DLD1 (cell line): ENCODE data around the gene FAN1.

ENCODE experiments used
- in situ Hi-C: cut with HindIII; loops from 2 replicates; pipeline ENCODE4 v1.10.0; 2017; ENCODE audit warnings: low sequenced_read_pairs

Gene FAN1

DNA sequence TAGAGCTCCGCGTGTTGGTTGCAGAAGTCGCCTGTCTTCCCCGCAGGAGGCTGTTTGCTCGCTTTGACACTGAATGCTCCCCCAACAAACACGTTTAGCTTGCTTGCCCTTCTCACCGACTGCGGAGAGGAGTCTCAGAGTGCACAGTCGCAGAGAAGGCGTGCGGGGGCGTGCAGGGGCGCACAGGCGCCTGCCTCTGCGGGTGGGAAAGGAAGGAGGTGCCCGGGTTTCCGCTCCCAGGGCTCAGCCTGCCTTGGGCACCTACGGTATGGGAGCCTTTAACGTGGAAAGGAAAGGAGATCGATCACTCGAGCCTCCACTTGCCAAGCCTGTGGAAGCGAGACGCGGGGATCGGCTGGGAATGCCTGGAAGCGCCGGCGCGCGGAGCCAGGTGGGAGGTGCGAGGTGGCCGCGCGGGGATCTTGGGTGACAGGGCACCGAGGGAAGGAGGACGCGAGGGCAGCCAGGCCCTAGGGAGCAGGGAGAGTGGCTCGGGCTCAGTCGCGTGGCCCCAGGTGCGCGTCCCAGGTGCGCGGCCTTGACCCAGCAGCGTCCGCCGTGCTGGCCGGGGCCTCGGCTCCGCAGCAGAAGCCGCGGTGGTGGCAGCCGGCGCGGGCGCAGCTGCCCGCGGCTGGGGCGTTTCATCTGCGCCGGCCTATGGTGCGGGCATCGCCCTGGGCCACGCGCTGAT lies at the start of gene FAN1:
TSS of gene FAN1 (plus strand) at position 419 of the 691 bp plus-strand sequence. CDS start 749 bp downstream, outside the sequence.
- in situ Hi-C loops: no loop called here

DNA sequence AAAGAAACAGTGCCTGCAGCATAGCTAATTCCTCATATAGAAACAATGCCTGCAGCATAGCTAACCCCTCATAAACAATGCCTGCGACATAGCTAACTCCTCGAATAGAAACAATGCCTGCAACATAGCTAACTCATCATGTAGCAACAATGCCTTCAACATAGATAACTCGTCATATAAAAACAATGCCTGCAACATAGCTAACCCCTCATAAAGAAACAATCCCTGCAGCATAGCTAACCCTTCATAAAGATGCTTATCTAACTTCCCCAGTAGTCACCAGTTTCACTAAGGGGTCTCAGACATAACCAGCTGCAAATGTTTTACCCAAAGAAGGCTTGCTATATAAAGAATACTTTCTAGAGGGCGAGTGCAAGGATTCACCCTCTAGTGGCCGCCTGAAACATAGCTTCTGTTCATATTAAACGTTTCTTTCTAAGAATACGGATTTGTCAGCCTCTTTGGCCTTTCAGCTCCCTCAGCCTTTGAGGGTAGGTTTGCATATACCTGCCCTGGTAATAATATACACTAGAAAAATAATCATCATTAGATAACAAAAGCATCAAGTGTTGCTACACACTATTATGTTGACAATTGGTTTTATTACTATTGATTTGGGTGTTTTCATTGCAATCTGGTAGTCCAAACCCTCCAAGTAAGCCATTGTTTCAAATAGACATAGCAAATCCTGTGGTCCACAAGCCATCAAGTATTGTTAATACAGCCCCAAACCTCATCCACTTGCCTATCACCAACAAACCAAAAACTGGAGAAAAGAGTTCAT lies 44.4 kb upstream of the FAN1 start:
- in situ Hi-C loops: no loop called here

DNA sequence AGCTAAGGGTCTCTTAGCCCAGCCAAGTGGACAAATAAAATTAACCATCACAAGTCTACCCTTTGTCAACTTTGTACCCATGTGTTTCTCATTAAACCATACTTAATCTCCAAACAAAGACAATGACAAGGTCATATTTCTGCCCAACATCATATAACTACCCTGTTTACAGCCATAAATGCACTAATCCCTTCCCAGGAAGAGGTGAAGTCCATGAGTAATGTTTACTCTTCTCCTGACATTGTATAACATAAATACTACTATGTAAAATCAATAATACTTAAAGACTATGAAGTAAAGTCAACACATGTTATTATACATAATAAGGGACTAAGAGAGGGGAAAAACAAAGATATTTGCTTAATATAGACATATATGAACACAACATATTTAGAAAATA lies 38.5 kb upstream of the FAN1 start:
- in situ Hi-C loops: no loop called here

DNA sequence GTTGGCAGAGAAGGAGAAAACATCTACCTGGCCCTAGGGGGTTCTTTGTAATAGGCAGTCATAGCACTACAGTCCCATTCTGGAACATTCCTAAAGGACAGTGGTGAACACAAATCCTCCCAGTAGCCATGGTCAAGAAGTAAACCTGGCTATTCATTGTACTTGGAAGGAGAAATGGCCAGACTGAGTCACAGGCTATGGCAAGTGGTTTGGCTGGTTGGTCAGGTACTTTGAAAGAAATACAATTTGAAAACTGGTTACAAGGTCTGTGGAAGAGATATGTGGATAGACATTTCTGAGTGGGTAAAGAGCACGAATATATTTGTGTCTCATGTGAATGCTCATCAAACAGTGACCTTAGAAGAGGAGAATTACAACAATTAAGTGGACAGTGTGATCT lies 33.0 kb upstream of the FAN1 start:
- in situ Hi-C loops: no loop called here

DNA sequence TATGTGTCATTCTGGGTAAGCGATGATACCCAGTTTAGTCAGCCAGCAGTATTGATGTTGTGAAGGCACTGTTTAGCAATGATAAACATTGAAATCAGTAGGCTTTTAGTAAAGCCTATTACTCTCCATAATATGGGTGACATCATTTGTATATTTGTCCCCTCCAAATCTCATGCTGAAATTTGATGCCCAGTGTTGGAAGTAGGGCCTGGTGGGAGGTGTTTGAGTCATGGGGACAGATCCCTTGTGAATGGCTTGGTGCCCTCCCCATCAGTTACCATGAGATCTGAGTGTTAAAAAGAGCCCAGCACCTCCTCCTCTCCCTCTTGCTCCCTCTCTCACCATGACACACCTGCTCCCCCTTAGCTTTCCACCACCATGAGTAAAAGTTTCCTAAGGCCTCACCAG lies 31.4 kb upstream of the FAN1 start:
- in situ Hi-C loops: no loop called here

DNA sequence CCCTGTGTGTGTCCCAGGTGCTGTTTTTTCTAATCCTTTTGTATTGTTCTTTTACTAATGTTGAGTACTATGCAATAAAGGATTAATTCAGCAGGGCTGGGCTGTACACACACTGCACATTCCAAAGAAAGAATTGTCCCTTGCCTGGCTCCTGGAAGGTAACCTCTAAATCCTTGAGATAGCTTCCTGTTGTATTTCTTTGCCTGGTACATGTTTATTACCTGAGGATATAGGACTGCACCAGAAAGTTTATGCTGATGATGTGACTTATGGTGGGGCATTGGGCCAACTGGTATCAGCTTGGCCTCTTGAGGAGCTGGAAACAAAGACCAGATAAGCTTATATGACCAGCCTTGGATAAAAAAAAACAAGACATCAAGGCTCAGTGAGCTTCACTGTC lies 26.6 kb upstream of the FAN1 start:
- in situ Hi-C loops: loop anchor here (25.0 kb wide), 2 partner anchors 335 to 485 kb away; no protein-coding TSS in a partner anchor

DNA sequence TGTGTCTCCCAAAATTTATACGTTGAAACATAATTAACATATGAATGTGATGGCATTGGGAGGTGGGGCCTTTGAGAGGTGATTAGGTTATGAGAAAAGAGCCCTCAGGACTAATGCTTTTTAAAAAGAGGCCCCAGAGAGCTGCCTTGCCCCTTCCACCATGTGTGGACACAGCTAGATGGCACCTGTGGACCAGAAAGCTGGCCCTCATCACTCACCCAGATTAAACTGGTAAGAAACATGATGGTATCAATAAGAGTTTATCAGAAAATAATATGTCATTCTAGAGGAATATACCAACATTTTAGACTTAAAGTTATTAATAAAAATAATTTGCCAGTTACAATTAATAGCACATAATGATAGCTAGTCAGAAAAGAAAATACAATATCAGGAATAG lies 25.2 kb upstream of the FAN1 start:
- in situ Hi-C loops: loop anchor here (25.0 kb wide), 2 partner anchors 334 to 484 kb away; no protein-coding TSS in a partner anchor

DNA sequence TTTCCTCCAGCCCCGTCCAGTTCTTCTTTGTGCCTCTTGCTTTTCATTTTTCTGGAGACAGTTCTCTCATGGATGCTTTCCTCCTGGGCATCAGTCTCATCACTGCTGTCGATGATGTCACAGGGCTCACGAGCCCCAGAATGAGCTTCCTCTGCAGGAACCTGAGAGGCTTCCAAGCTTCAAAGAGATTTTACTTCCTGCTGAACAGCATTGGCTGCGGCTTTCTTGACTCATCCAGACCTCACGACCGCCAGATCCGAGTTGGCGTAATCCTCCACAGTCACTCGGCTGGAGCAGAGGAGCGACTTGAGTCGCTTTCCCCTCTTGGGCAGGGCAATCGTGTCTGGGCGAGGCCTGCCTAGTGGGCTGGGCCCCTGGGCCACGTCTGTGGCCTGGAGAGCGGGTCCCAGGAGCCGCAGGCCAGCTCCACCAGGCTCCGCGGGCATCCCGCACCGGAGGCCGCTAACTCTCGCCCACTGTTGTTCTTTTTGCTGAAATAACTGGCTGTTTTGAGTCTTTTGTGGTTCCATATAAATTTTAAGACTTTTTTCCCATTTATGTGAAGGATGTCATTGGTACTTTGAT lies 20.8 kb upstream of the FAN1 start:
- in situ Hi-C loops: loop anchor here (10.0 to 25.0 kb wide), 3 partner anchors 222 to 479 kb away; partner anchors contain the start of gene TRPM1

DNA sequence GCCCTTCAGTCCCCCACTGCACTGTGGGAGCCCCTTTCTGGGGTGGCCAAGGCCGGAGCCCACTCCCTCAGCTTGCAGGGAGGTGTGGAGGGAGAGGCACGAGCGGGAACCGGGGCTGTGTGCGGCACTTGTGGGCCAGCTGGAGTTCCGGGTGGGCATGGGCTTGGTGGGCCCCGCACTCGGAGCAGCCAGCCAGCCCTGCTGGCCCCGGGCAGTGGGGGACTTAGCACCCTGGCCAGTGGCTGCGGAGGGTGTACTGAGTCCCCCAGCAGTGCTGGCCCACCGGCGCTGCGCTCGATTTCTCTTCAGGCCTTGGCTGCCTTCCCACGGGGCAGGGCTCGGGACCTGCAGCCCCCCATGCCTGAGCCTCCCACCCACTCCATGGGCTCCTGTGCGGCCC lies 20.0 kb upstream of the FAN1 start:
- in situ Hi-C loops: loop anchor here (10.0 to 25.0 kb wide), 3 partner anchors 221 to 479 kb away; partner anchors contain the start of gene TRPM1

DNA sequence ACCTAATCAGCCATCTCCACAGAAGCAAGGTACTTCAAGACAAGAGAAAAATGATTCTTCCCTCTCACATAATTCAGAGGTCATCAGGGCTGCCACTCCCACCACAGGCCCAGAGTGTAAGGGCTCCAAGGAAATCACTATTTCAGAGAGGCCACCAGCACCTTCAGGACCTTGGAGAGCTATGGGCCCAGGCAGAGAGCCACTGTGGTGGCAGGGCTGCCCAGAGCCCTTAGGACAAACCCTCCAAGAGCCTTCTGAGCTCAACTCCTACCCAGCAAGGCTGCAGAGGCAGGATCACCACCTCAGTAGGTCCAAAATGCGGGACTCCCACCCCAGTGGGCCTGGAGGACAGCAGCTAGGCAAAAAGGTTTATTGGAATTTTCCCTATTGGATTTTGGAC lies 17.9 kb upstream of the FAN1 start:
- in situ Hi-C loops: loop anchor here (10.0 to 25.0 kb wide), 3 partner anchors 219 to 476 kb away; partner anchors contain the start of gene TRPM1

DNA sequence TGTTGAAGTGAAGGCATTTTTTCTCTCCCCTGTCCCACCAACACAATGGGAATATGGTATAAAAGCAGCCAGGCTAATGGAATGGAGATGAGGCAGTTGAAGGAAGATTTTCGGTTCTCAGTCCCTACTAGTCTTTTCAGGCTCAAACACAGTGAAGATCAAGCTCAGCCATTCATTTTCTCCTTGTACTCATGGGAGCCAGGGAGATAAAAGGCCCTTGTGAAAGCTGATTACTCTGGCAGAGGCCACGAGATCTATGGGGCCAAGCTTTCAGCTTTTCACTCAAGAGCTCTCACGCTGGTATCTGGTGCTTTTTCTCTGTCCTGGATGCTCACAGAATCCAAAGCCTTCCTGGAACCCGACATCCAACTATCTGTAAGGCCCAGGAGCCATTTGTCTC lies 14.5 kb upstream of the FAN1 start:
- in situ Hi-C loops: loop anchor here (10.0 to 25.0 kb wide), 3 partner anchors 216 to 473 kb away; partner anchors contain the start of gene TRPM1

DNA sequence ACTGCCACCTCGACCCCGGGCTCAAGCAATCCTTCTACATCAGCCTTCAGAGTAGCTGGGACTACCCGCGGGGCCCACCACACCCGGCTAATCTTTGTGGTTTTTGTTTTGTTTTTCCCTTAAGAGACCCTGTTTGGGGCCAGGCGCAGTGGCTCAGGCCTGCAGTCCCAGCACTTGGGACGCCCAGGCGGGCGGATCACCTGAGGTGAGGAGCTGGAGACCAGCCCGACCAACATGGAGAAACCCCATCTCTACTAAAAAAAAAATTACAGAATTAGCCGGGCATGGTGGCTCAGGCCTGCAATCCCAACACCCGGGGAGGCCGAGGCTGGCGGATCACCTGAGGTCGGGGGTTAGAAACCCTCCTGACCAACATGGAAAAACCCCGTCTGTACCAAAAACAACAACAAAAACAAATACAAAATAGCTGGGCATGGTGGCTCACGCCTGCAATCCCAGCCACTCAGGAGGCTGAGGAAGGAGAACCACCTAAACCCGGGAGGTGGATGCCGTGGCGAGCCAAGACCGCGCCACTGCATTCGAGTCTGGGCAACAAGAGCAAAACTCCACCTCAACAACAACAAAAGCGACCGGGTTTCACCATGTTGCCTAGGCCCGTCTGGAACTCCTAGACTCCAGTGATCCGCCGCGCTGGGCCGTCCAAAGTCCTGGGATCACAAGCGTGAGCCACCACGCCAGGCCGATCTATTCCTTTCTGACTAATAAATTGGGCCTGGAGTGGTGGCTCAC lies 8.1 kb upstream of the FAN1 start:
- in situ Hi-C loops: loop anchor here (25.0 kb wide), 2 partner anchors 317 to 467 kb away; no protein-coding TSS in a partner anchor

DNA sequence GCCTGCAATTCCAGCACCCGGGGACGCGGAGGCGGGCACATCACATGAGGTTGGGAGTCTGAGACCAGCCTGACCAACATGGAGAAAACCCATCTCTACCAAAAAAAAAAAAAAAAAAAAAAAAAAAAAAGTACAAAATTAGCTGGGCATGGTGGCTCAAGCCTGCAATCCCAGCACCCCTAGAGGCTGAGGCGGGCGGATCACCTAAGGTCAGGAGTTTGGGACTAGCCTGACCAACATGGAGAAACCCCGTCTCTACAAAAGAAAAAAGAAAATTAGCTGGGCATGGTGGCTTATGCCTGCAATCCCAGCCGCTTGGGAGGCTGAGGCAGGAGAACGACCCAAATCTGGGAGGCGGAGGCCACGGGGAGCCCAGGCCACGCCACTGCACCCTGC lies 7.5 kb upstream of the FAN1 start:
- in situ Hi-C loops: loop anchor here (25.0 kb wide), 2 partner anchors 316 to 466 kb away; no protein-coding TSS in a partner anchor

DNA sequence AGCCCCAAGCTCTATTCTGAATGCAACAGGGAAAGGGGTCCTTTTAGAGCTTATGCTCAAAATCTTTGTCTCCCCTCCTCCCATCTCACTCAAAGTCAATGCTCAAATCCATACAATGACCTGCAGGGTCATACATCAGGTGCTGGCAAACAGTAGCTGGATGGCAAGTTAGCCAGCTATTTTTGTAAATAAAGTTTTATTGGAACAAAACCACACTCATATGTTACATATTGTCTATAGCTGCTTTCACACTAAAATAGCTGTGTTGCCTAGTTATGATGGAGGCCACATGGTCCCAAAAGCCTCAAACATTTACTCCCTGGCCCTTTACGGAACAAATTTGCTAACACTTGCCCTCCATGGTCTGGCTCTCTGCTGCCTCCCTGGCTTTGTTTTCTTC lies 1.8 kb upstream of the FAN1 start:
- in situ Hi-C loops: no loop called here

DNA sequence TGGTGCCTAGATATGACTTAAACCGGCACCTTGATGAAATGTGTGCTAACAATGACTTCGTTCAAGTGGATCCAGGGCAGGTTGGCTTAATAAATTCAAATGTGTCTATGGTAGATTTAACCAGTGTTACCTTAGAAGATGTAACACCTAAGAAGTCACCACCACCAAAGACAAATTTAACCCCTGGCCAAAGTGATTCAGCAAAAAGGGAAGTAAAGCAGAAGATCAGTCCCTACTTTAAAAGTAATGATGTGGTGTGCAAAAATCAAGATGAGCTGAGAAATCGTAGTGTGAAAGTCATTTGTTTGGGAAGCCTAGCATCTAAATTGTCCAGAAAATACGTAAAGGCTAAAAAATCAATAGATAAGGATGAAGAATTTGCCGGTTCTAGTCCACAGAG lies 1.1 kb downstream of the FAN1 start:
- in situ Hi-C loops: no loop called here

DNA sequence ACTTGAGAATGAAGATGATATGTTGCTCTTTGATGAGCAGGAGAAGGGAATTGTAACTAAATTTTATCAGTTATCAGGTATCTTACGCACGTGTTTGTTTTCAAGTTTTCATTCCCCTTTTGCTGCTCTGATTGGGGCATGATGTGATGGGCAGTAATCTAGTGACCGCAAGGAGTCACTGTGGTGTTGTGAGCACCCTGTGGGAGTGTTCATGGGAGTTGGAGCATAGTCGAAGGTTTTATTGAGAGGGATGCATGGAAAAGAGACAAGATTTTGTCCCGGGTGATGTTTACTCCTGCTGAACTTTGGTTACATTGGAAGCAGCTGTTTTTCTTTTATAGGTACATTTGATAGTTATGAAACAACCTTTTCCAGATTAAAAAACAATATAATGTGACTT lies 2.1 kb downstream of the FAN1 start:
- in situ Hi-C loops: no loop called here

DNA sequence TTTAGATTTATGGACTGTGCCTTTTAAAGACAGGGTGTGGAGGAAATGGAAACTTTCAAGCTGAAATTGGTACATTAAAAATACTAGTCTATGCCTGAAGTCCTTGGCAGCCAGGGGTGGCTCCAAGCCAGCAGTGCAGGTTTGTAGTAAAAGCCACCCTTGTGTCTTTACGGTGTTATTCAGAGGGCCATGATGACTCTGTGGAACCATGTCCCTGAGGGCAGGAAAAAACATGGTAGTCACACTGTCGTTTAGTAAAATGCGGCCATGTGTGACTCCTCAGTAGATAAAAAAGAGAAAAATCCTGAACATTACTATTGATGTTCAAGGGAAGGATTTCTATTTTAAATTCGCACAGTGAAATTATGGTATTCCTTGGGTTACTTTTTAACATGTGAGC lies 2.7 kb downstream of the FAN1 start:
- in situ Hi-C loops: no loop called here

DNA sequence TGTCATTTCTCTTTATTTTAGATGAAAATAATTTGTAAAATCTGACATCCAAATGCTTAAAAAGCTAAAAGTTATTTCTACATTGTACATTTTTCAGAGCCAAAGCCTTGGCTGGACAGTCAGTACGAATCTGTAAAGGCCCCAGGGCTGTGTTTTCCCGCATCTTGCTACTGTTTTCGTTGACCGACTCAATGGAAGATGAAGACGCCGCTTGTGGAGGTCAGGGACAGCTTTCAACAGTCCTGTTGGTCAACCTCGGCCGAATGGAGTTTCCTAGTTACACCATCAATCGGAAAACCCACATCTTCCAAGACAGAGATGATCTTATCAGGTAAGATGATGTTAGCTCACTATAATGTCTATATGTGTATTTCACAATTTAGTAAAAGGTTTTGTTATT lies 10.0 kb downstream of the FAN1 start:
- in situ Hi-C loops: no loop called here

DNA sequence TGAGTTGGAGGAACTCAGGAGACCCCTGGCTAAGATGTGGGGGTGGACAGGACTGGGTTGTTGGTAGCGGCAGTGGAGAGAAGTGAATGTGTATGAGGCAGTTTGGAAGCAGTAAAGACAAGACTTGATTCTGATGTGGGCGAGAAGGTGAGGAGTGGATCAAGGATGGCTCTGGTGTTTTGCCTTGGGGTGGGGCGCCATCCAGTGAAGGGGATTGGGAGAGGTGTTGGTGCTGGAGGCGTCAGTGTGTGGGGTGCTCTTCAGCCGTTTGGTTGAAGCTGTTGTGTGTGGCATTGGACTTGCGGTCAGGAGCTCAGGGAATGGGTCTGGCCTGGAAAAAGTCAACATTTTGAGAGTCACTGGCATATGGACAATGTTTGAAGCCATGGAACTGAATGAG lies 13.3 kb downstream of the FAN1 start:
- in situ Hi-C loops: no loop called here

DNA sequence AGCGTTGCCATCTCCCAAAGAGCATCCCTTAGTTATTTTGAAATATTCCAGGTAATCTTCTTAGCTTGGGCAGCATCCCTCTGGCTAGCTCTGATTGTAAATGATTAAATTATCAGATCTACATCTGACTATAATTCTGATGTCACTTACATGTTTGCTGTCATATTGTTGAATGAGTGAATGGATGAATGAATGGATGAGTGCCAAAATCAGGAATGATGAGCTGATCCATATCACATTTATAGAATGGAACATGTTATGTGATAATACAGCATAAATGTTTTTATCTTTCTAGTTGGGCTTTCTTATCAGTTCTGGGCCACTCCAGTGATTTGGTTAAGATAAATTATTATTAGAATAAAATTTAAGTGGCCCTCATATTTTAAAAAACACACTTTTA lies 14.0 kb downstream of the FAN1 start:
- in situ Hi-C loops: no loop called here

DNA sequence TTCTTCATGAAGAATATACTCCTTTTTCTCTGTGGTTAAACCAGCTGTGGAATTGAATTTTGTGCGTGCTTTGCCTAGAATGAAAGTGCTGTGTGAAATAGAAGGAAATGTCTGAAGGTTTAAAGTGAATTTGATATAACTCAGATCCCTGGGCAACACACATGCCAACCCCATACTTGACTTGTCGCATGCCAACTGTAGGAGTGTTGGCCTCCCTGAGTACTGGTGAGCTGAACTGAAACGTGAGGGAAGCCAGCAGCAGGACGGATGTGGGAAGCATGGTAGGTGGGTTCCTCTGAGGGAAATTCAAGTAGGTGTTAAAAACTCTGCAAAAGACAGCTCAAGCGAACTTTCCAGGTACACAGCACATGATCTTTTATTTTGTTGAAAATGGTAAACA lies 14.7 kb downstream of the FAN1 start:
- in situ Hi-C loops: no loop called here
